ENCODE data around the gene USP49. TPM values are rescaled to one million over a fixed set of nuclear protein-coding genes. Genes with fewer than 3 reads are reported as not detected.

The USP49 gene
- total RNA-seq, 1 donor, result 3.0 TPM

DNA sequence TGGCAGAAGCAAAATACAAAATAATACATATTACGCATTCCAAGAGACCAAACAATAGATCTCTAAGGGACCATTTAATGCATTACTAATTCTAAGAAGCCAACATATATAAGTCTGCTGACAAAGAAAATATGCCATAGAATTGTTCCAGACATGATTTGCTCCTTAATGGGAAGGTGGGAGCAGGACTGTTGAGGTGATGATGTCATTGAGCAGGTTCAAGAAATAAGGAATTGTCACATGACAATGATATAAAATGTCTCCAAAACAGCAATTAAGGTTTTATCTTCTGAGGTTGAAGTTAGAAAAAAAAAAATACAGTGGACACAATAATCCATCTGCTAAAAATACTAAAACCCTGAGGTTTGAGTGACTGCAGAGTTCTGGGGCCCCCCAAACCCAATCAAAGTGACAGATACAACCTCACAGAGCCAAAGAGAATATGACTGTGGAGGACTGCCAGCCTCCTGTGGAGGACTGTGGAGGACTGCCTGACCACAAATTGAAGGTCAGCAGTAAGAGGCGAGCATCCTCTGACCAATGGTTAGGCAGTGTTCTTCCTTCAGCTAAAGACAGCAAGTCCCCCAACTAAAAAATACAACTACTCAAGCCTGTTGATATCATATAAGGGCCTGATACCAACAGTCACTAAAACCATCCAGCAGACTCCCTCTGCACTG lies 68.7 kb downstream of the USP49 start:
- TF ChIP-seq, protein P1, sequence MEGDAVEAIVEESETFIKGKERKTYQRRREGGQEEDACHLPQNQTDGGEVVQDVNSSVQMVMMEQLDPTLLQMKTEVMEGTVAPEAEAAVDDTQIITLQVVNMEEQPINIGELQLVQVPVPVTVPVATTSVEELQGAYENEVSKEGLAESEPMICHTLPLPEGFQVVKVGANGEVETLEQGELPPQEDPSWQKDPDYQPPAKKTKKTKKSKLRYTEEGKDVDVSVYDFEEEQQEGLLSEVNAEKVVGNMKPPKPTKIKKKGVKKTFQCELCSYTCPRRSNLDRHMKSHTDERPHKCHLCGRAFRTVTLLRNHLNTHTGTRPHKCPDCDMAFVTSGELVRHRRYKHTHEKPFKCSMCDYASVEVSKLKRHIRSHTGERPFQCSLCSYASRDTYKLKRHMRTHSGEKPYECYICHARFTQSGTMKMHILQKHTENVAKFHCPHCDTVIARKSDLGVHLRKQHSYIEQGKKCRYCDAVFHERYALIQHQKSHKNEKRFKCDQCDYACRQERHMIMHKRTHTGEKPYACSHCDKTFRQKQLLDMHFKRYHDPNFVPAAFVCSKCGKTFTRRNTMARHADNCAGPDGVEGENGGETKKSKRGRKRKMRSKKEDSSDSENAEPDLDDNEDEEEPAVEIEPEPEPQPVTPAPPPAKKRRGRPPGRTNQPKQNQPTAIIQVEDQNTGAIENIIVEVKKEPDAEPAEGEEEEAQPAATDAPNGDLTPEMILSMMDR (IDR thresholded peaks at IDR 0.05; ENCODE audit: insufficient read depth, low read depth, low read length), result no peak
- no peak for DNase-seq (ENCODE audit: low read depth)
- H3K4me3 ChIP-seq (ENCODE audit: low read depth, low read length), result no peak overlapping the region

DNA sequence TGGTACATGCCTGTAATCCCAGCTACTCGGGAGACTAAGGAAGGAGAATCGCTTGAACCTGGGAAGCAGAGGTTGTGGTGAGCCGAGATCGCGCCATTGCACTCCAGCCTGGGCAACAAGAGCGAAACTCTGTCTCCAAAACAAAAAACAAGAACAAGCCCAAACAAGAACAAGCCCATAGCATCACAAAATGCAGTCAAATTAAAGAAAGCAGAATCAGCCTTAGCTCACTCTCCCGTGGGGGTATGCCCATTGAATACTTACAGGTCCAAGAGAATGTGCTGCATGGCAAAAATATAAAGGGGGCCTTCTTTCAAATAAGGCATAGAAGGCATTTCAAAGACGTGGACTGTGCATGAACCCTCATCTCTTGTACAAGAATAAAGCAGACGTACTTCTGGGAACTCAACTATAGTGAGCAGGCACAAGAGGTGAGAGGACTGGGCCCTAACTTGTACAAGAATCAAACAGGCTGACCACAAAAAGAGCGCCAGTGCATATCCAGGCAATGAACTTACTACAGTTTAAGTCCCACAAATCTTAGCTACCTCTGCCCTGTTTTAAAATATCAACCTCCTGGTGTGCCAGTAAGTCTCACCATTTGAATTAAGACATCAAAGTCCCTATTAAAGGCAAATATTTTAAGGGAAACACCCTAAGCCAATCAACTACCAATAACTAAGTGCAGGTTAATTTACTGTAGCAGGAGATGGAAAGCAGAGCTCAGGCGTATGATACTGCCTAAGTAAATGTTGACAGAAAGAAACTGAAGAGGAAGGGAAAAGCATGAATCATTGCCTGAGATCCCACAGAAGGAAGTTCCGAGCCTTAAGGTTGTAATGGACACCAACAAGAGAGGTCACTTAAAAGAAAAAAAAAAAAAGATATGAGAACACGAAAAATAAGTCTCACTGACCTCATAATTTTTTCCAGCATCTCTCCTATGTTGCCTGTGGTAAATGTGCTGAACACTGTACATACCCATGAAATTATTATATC lies 70.3 kb downstream of the USP49 start:
- DNase-seq (ENCODE audit: low read depth), result peak; percentile 11
- no peak overlapping the region for H3K4me3 ChIP-seq (ENCODE audit: low read depth, low read length)
- TF ChIP-seq, protein P1 (IDR thresholded peaks at IDR 0.05; ENCODE audit: insufficient read depth, low read depth, low read length), result no peak

DNA sequence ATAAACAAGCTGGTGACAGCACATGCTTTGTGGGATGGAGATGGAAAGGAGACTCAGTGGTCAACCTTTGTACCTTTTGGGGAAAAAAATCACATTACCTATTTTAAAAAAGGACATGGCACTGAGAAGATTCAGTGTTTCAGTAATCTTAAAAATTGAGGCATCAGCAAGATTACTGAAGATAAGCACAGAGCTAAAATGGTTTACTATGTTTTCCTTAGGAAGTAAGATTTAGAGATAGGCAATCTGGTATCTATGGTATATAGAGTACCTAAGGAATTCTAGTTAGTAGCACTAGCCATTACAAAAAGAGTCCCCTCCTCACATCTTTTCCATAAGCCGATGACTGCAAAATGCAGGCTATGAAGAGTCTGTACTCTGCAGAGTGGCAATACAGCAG lies 72.0 kb downstream of the USP49 start:
- H3K4me3 ChIP-seq (ENCODE audit: low read depth, low read length), result no peak overlapping the region
- DNase-seq (ENCODE audit: low read depth), result no peak
- TF ChIP-seq, protein P1 (IDR thresholded peaks at IDR 0.05; ENCODE audit: insufficient read depth, low read depth, low read length), result no peak

DNA sequence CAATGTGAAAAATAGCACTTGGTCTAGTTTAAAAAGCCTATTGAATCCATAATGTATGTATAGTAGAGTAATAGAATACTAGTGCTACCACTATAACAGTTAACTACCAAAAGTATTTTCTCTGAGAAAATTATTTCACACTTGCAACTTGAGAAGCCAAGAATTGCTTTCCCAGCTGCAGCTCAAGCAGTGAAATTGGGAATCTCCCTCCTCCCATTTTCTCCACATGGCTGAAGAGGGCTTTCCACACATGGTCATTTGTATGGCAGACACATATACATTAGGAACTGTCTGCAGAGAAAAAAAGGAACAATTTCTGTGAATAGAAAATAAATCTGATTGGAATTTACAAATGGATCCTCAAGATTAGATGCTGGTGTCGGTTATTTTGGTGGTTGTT lies 73.2 kb downstream of the USP49 start:
- DNase-seq (ENCODE audit: low read depth), result no peak
- no peak overlapping the region for H3K4me3 ChIP-seq (ENCODE audit: low read depth, low read length)
- TF ChIP-seq, protein P1 (IDR thresholded peaks at IDR 0.05; ENCODE audit: insufficient read depth, low read depth, low read length), result no peak

DNA sequence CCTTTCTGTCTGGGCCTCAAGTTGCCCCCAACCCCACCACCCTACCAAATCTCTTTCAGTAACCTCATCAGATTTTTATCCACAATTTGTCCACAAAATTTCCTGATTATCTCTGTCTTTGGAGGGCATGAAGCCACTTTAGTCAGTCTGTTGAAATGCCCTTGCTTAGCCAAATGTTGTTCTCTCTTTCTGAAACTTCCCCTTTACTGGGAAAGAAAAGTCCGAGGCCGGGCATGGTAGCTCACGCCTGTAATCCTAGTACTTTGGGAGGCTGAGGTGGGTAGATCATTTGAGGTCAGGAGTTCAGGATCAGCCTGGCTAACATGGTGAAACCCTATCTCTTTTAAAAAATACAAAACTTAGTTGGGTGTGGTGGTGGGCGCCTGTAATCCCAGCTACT lies 73.9 kb downstream of the USP49 start:
- no peak overlapping the region for H3K4me3 ChIP-seq (ENCODE audit: low read depth, low read length)
- no peak for DNase-seq (ENCODE audit: low read depth)
- TF ChIP-seq, protein P1 (IDR thresholded peaks at IDR 0.05; ENCODE audit: insufficient read depth, low read depth, low read length), result no peak

DNA sequence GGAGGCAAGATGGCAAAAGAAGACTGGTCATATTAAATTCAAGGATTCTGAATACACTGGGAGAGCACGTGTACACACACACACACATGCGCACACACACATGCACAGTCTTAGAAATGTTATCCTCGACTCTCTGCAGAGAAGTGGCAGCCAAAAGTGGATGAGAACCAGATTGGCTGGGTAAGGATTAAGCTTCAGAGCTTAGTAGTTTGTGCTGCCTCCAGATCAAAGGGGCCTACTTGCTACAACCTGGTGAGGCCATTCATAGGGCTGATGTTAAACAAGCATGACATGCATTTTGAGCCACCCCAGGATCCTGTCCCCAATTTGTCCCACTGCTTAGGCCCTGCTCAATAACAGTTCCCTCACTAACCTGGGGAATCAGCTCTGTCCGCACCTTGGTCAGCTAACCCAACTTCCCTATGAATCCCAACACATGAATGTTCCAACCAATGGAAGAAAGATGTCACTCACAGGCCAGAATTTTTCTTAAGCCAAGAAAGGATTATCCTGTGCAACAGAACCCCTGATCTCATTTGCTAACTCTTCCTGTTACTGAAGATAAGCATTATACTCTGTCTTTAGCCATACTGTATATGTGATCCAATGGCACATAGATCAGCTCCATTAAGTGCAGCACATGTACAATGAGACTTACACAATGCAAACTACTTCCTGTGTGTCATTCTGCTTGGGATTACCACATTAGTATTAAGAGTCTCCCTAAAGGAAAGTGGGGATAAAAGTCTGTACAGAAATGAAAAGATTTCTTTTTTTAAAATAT lies 76.7 kb downstream of the USP49 start:
- H3K4me3 ChIP-seq (ENCODE audit: low read depth, low read length), result no peak overlapping the region
- DNase-seq (ENCODE audit: low read depth), result no peak
- TF ChIP-seq, protein P1 (IDR thresholded peaks at IDR 0.05; ENCODE audit: insufficient read depth, low read depth, low read length), result no peak

Measured in fibroblast of villous mesenchyme (primary cell).